GM13976 (cell line): Measurements from ENCODE around the gene MADCAM1.

ENCODE experiments used
- DNase-seq: peaks from one replicate; pipeline ENCODE4 v3.0.0; 2012; ENCODE audit warnings: low spot score
- CTCF ChIP-seq: IDR thresholded peaks from 2 replicates; pipeline ENCODE4 v1.5.1; 2012; ENCODE audit warnings: borderline replicate concordance, mild to moderate bottlenecking; ENCODE audit not compliant: insufficient read depth; ENCODE audit errors: extremely low read depth, missing control alignments, control extremely low read depth
- in situ Hi-C: fragments of 300-500 bp; cut with MboI; formaldehyde crosslinking; loops from one replicate; pipeline ENCODE4 v1.12.0; 2022; ENCODE audit warnings: low sequenced_read_pairs, mixed read lengths, inconsistent platforms; ENCODE audit not compliant: unreplicated experiment

MADCAM1 gene

GRCh38 chr19:496986-497385, 700 bp downstream of the MADCAM1 start:
- no peak for DNase-seq
- TF ChIP-seq CTCF = no peak
- in situ Hi-C loops = no loop called here

GRCh38 chr19:497491-497868, 1.2 kb downstream of the MADCAM1 start:
- no peak for DNase-seq
- in situ Hi-C loops = no loop called here
- TF ChIP-seq CTCF = no peak

GRCh38 chr19:497869-498510, 1.7 kb downstream of the MADCAM1 start:
- no peak for TF ChIP-seq CTCF

GRCh38 chr19:498511-498891, 2.2 kb downstream of the MADCAM1 start:
- in situ Hi-C loops = no loop called here
- no peak for DNase-seq
- no peak for TF ChIP-seq CTCF

More at GRCh38 chr19:497869-498510, 1.7 kb downstream of the MADCAM1 start:
- in situ Hi-C loops = no loop called here
- no peak for DNase-seq

- TF ChIP-seq CTCF = no peak
- no peak for DNase-seq
- in situ Hi-C loops = no loop called here
Measured at GRCh38 chr19:498977-499623, 2.8 kb downstream of the MADCAM1 start.

- no peak for TF ChIP-seq CTCF
- no peak for DNase-seq
- in situ Hi-C loops = no loop called here
Measured at GRCh38 chr19:501646-502045, 5.4 kb downstream of the MADCAM1 start.

GRCh38 chr19:504616-505015, 8.3 kb downstream of the MADCAM1 start:
- in situ Hi-C loops = no loop called here
- DNase-seq = no peak
- no peak for TF ChIP-seq CTCF
